ENCODE measurements around the gene MEGF10. TPM values are rescaled to one million over a fixed set of nuclear protein-coding genes. Genes with fewer than 3 reads are reported as not detected.
"Not testable (repeated sequence)": the region's sequence is repeated elsewhere in the genome, so short reads cannot be mapped to it uniquely, and the experiment has no call there.

Gene MEGF10
- total RNA-seq, 3 donors from 2014 or later, result 0.48 to 14.4 (median 2.3) TPM

DNA sequence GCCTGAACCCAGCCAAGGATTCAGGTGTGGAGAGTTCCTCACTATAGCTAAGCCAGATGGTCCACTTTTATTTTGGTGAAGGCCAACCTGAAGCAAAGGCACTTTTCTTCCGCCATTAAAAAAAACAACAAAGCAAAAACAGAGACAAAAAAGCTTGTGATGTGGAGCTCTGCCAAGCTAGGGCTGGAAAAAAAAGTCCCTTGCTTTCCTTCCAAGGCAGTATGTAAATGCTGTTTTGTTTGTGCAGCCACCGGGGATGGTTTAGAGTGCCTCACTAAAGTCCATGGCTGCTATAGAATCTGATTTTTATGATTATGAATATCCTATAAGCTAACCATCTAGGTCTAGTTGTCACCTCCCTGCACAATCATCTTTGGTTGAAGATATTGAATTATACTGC, 14.9 kb downstream of the MEGF10 start:
- H3K4me1 ChIP-seq, result no peaks in the 10 kb centered on the region
- no peak overlapping the region for H3K27ac ChIP-seq
- H3K9me3 ChIP-seq, result no peaks in the 10 kb centered on the region
- no peak for DNase-seq (ENCODE audit: low spot score in 2 of 2)
- H3K27me3 ChIP-seq, result no peaks in the 10 kb centered on the region
- H3K36me3 ChIP-seq, result no peaks in the 10 kb centered on the region
- no peak overlapping the region for H3K4me3 ChIP-seq
- TF ChIP-seq, protein P1, sequence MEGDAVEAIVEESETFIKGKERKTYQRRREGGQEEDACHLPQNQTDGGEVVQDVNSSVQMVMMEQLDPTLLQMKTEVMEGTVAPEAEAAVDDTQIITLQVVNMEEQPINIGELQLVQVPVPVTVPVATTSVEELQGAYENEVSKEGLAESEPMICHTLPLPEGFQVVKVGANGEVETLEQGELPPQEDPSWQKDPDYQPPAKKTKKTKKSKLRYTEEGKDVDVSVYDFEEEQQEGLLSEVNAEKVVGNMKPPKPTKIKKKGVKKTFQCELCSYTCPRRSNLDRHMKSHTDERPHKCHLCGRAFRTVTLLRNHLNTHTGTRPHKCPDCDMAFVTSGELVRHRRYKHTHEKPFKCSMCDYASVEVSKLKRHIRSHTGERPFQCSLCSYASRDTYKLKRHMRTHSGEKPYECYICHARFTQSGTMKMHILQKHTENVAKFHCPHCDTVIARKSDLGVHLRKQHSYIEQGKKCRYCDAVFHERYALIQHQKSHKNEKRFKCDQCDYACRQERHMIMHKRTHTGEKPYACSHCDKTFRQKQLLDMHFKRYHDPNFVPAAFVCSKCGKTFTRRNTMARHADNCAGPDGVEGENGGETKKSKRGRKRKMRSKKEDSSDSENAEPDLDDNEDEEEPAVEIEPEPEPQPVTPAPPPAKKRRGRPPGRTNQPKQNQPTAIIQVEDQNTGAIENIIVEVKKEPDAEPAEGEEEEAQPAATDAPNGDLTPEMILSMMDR (IDR thresholded peaks at IDR 0.05), result no peak
- TF ChIP-seq POLR2A (IDR thresholded peaks at IDR 0.05), result no peak
- no peak for TF ChIP-seq POLR2AphosphoS5 (IDR thresholded peaks at IDR 0.05)
- intact Hi-C loops (cut with DNase I; ENCODE audit: low total_unique reads), result no loop called here

DNA sequence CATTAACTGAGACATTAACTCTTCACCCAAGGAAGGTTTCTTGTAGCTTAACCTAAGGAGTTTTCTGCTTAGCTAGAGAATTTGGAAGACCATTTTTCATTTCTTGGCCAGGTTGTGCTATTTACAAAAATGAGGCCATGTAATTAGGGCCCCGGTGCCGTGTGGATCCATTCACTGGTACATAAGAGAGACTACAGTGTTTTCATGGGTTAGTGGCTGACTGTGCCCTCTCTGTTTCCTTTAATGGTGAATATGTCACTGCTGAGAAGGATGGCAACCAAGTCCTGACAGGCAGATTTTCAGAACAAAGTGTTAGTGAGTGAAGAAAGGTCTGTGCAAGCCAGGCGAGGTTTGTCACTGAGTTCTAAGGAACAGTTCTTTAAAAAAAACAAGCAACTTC, 15.4 kb downstream of the MEGF10 start:
- Histone ChIP-seq H3K9me3 (no peaks in the 10 kb centered on the region), H3K4me3 (no peak overlapping the region), H3K4me1 (no peaks in the 10 kb centered on the region), H3K36me3 (no peaks in the 10 kb centered on the region), H3K27ac (no peak overlapping the region), H3K27me3 (no peaks in the 10 kb centered on the region)
- no peak for DNase-seq (ENCODE audit: low spot score in 2 of 2)
- intact Hi-C loops (cut with DNase I; ENCODE audit: low total_unique reads), result no loop called here
- TF ChIP-seq POLR2A (IDR thresholded peaks at IDR 0.05) (no peak), POLR2AphosphoS5 (IDR thresholded peaks at IDR 0.05) (no peak)
- TF ChIP-seq, protein P1 (IDR thresholded peaks at IDR 0.05), result no peak

GRCh38 chr5:127306647-127307046, 16.1 kb downstream of the MEGF10 start:
- H3K4me1 ChIP-seq, result no peaks in the 10 kb centered on the region
- intact Hi-C loops (cut with DNase I; ENCODE audit: low total_unique reads), result no loop called here
- no peak for DNase-seq (ENCODE audit: low spot score in 2 of 2)
- no peak overlapping the region for H3K27ac ChIP-seq
- H3K4me3 ChIP-seq, result no peak overlapping the region
- TF ChIP-seq, protein P1 (IDR thresholded peaks at IDR 0.05), result no peak
- no peak for TF ChIP-seq POLR2A (IDR thresholded peaks at IDR 0.05)
- no peak for TF ChIP-seq POLR2AphosphoS5 (IDR thresholded peaks at IDR 0.05)
- no peaks in the 10 kb centered on the region for H3K9me3 ChIP-seq
- no peaks in the 10 kb centered on the region for H3K36me3 ChIP-seq
- no peaks in the 10 kb centered on the region for H3K27me3 ChIP-seq

DNA sequence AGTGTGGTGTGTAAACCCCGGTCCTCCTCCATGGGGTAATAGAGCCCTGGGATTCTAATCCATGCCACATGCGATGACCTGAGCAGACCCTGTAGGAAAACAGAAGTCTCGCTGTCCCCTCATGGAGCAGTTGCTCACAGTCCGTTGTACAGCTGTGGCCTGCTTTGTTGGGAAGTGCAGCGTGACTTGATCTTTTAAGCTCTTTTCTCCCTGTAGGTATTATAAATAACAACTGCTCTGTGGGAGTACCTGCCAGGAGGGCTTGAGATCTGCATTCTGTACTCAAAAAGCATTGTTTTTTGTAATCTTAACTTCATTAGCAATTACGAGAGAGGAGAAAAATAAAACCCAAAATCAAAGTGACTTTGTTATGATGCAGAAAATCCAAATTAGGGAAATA, 17.3 kb downstream of the MEGF10 start:
- DNase-seq (ENCODE audit: low spot score in 2 of 2), result no peak
- TF ChIP-seq, protein P1 (IDR thresholded peaks at IDR 0.05), result no peak
- TF ChIP-seq POLR2AphosphoS5 (IDR thresholded peaks at IDR 0.05), result no peak
- TF ChIP-seq POLR2A (IDR thresholded peaks at IDR 0.05), result no peak
- Histone ChIP-seq H3K27ac (no peak overlapping the region), H3K4me1 (no peaks in the 10 kb centered on the region), H3K36me3 (no peaks in the 10 kb centered on the region), H3K4me3 (no peak overlapping the region), H3K27me3 (no peaks in the 10 kb centered on the region), H3K9me3 (no peaks in the 10 kb centered on the region)
- intact Hi-C loops (cut with DNase I; ENCODE audit: low total_unique reads), result no loop called here

DNA sequence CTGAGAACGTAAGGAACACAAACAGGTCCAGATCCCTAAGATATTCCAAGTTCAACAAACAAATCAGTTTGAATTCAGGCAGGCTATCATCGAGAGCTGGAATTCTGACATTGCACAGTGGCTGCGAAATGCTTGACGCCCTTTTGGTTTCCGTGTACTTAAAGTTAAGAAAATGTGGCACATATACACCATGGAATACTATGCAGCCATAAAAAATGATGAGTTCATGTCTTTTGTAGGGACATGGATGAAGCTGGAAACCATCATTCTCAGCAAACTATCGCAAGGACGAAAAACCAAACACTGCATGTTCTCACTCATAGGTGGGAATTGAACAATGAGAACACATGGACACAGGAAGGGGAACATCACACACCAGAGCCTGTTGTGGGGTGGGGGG, 17.7 kb downstream of the MEGF10 start:
- DNase-seq (ENCODE audit: low spot score in 2 of 2); H3K27ac ChIP-seq; H3K4me1 ChIP-seq; intact Hi-C loops (cut with DNase I; ENCODE audit: low total_unique reads); H3K4me3 ChIP-seq; H3K9me3 ChIP-seq; H3K36me3 ChIP-seq; H3K27me3 ChIP-seq: not testable (repeated sequence)

- Histone ChIP-seq H3K4me3 (no peak overlapping the region), H3K27me3 (no peaks in the 10 kb centered on the region), H3K4me1 (no peaks in the 10 kb centered on the region), H3K27ac (no peak overlapping the region), H3K36me3 (no peaks in the 10 kb centered on the region), H3K9me3 (no peaks in the 10 kb centered on the region)
- intact Hi-C loops (cut with DNase I; ENCODE audit: low total_unique reads), result no loop called here
- no peak for TF ChIP-seq POLR2A (IDR thresholded peaks at IDR 0.05)
- no peak for TF ChIP-seq POLR2AphosphoS5 (IDR thresholded peaks at IDR 0.05)
- TF ChIP-seq, protein P1 (IDR thresholded peaks at IDR 0.05), result no peak
- no peak for DNase-seq (ENCODE audit: low spot score in 2 of 2)
Observed at GRCh38 chr5:127308945-127309344, 18.3 kb downstream of the MEGF10 start.
